Stimulated activated CD8-positive, alpha-beta memory T cell treated with anti-CD3 and anti-CD28 coated beads, Interleukin-4, amount 100 ng/mL, for 4 hours (primary cell): Measurements from ENCODE around the gene FAM114A1.
"Not testable (repeated sequence)": the region's sequence is repeated elsewhere in the genome, so short reads cannot be mapped to it uniquely, and the experiment has no call there.

Source experiments
- DNase-seq, 2 donors: peaks; one replicate each; pipeline ENCODE4 v3.0.0-alpha.2; 2020; ENCODE audit warnings: low read depth in 2 of 2, low spot score in 1 of 2

The FAM114A1 gene

GRCh38 chr4:38959248-38959647 lies 91.6 kb downstream of the FAM114A1 start:
- not testable (repeated sequence) for DNase-seq

- no peak for DNase-seq
These were observed 97.6 kb downstream of the FAM114A1 start for GRCh38 chr4:38964942-38965775.

- DNase-seq, result no peak
These were observed 98.3 kb downstream of the FAM114A1 start for GRCh38 chr4:38965866-38966265.

DNA sequence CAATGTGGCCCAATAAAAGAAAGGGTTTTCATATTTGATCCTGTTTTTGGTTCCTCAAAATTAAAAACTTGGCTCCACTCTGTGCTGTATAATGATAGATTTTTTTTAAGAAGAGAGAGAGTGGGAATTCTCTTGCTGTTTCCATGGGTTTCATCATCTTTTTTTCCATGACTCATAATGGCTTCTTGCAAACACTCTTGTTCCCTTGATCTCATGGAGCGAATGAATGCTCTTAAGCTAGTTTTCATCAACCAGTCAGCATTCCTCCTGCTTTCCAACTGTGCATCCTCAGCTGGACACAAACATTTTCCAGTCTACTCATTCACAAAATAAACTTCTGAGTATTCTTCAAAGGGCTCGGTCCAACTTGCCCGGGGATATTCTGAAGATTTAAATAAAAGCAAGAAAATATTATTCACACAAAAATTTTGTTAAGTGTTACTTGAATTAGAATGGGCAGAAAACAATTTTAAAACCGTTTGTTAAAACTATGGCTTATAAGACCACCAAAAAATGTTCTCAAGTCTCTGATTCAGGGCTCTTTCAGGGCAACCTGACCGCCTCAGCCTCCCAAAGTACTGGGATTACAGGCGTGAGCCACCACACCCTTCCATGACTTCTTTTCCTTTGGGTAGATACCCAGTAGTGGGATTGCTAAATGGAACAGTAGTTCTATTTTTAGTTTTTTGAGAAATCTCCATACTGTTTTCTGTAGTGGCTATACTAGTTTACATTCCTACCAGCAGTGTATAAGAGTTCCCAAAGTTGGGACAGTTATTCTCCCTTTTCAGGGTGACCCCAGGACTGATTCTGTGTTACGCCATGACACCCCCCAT lies 99.9 kb downstream of the FAM114A1 start:
- no peak for DNase-seq

GRCh38 chr4:38968668-38969067 lies 101.1 kb downstream of the FAM114A1 start:
- no peak for DNase-seq

GRCh38 chr4:38976308-38976707 lies 108.7 kb downstream of the FAM114A1 start:
- DNase-seq, result no peak

GRCh38 chr4:38979081-38979480 lies 111.5 kb downstream of the FAM114A1 start:
- DNase-seq, result no peak

DNA sequence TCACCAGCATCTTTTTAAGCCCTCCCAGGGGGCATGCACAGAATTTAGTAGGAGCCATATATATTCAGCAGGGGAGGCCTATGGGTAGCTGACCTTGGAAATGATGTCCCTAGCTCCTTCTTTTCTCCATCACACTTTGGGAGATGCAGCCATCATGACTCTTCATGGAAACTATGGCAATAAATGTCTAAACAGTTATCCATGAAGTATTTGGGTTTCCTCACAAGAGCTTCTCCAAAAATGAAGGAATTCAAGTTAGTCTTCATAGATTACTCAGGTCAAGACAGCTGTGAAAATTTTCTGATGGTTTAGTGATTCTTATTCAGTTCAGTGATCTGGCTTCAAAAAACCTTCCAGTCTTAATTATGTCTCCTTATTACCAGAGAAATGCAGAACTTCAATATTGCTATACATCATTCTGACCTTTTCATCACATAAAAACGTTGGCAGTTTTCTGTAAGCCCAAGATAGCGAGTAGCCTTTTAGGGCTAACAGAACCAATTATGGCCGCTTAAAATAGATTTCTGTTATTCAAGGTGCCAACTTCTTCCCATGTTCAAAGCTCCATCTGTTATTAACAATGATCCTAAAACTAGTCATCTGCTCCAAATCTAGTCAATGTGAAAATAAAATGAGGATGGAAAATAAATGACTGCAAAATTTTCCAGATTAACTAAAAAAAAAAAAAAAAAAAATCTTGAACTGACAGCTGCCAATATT lies 112.1 kb downstream of the FAM114A1 start:
- no peak for DNase-seq

DNA sequence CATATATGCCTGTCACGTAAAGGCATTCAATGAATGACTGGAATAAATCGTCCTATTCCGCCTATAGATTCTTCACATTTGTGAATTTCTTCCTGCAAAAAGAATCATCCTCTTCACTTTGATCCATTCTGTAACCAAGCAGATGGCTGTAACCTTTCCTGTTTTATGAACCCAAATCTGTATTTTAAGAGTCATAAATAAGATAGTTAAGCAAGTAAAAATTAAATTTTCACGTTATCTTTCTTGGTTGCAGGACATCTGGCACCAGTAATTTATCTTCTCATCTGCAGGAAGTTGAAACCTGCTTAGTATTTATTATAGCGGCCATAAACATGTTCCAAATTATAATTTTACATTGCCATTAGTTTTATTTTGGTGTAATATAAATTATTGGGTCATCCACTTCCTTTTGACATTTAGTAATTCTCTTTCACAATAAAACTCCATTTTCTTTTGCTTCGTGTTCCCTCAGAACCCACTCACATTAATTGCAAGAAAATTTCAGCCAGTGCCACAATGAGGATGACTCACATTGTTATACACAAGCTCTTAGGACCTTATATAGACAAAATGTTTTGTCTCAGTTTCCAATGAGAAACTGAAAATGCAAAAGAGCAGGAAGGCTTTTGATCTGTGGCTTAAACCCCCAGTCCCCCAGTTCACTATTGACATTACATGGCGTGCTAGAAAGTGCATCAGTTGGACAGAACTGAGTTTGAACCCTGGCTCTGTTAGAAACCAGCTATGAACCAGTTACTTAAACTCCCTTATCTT lies 113.5 kb downstream of the FAM114A1 start:
- no peak for DNase-seq

DNA sequence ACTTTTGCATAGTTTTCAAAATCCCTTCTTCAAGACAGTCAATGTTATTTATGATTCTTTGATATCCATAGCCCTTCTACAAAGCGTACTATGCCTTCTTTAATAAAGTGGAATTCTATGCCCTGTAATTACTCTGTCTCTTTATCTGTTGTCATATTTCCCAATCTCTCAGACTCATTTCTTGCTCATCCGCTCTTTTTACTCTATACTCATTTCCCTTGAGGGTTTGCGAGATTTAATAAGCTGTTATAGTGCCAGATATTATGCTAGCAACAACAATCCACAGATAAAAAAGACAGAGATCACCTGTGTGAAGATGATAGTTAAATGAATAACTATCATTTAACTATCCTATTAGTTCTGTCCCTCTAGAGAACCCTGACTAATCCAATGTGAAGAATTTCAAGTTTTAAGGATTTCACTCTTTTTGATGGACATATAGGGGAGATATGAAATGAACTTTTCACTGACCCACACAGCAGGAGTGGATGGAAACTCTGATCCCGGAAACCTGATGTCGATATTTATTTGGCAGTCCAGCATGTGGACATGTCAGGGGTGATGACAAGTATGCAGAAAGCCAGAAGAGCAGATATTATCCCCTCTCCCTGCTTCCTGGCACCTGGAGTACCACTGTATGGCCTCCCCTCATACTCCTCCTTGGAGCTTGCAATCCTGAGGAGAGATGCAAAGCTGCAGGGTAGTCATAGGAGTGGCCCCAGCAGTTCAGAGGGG lies 114.9 kb downstream of the FAM114A1 start:
- no peak for DNase-seq

- no peak for DNase-seq
These were observed 115.7 kb downstream of the FAM114A1 start for GRCh38 chr4:38983291-38983690.

DNA sequence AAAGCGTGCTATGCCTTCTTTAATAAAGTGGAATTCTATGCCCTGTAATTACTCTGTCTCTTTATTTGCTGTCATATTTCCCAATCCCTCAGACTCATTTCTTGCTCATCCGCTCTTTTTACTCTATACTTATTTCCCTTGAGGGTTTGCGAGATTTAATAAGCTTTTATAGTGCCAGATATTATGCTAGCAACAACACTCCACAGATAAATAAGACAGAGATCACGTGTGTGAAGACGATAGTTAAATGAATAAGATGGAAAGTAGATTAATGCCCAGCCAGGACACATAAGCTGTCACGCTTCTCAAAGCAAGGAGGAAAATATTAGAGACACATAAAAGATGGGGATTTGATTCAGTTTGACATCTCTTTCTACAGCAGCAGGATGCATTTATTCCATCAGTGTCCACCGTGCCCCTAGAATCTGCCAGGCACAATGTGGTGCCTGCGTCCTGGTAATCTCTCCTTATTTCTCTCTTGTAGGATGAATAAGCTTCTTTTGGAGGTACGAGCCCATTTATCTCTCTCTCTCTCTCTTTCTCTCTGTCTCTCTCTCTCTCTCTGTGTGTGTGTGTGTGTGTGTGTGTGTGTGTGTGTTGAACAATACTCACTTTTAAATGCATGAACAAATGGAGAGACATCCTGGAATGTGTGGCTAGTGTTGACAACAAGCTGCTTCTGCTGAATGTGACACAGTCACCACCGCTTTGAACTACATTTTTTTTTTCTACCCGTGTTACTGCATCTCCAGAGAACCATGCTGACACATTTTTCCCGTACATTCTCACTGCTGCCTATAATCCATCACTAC lies 116.4 kb downstream of the FAM114A1 start:
- DNase-seq, result no peak

- no peak for DNase-seq
These were observed 117.9 kb downstream of the FAM114A1 start for GRCh38 chr4:38985410-38986100.

DNA sequence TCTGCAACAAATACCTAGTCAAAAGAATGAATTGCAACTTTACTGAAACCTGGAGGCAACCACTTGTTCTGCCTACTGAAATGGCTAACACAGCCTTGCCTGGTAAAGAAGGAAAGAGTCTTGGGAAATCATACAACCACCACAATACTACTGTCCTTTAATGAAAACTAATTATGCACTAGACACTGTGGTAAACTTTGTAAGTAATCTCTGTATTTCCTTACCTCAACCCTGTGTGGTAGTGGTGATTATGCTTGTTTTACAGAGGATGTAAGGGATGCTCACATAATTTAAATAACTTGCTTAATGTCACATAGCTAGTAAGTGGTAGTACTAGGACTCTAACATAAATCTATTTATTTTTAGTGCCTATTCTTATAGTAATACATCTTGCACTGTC lies 119.9 kb downstream of the FAM114A1 start:
- no peak for DNase-seq

DNA sequence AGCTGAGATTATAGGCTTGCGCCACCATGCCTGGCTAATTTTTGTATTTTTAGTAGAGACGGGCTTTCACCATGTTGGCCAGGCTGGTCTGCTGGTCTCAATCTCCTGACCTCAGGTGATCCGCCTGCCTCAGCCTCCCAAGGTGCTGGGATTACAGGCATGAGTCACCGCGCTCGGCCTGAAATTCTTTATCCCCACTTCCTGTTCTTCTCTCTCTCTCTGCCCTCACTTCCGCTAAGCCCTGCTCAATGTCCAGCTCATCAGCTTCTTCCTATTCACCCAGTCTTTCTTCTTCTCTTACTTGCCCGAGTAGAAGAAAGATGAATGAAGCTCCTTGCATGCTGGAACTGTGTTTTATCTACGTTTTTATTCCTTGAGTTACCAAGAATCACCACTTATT lies 120.7 kb downstream of the FAM114A1 start:
- DNase-seq, result not testable (repeated sequence)

- no peak for DNase-seq
These were observed 121.9 kb downstream of the FAM114A1 start for GRCh38 chr4:38989487-38989886.

DNA sequence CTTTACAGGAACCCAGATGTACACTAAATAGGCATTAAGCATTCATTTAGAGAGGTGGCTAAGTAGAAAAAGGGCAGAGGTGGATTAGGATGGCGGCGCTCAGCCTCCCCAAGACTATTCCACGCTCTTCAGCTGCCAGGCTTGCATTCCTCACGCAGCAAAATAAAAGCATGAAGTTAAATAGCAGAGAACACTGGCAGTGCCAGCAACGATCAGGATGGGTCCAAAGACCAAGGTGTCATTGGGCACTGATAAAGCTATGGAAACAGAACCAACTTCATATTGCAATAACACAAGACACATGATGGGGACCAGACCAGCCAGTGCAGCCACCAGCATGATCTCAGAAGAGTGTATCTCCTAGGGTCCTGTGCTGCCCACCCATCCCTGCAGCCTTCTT lies 122.6 kb downstream of the FAM114A1 start:
- DNase-seq, result no peak

DNA sequence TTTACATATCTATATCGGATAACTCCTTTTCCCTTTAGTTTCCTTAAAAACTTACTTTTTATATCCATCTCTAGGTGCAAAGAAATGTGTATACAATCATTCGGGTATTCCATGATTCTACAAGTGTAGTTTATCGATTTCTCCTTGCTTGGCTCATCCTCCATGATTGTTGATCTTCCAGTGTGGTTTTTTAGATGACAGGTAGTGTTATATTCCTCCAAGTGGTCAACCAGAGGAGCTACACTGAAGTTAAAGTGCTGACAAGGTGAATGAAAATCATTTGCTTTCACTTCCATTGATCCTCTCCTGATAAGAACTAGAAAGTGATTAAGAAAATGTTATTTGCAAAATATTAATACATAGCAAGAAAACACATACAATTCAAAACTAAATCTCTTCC lies 126.1 kb downstream of the FAM114A1 start:
- DNase-seq, result no peak

DNA sequence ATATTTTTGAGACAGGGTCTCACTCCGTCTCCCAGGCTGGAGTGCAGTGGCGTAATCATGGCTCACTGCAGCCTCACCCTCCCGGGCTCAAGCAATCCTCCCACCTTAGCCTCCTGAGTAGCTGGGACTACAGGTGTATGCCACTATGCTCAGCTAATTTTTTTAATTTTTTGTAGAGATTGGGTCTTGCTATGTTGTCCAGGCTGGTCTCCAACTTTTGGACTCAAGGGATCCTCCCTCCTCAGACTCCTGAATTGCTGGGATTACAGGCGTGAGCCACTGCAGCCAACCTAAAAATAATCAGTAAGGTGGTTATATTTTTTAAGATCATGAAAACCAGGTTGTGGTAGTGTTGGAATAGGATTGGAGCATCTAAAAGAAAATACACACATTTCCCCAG lies 126.5 kb downstream of the FAM114A1 start:
- DNase-seq, result no peak
